A673 (cell line): ENCODE measurements around the gene PALLD. TPM values are rescaled to one million over a fixed set of nuclear protein-coding genes. Genes with fewer than 3 reads are reported as not detected.

ENCODE experiments used
- BruUV-seq: library from RNA; stranded (reverse); fragments of 400-500 nt; replicated peaks from 2 replicates; lab custom pipeline; 2021; lab: Mats Ljungman, UMichigan
- CTCF ChIA-PET: fragments of 300-600 bp; sonication (Branson Sonifier 250); formaldehyde crosslinking; loops from one replicate; lab custom pipeline; 2022; ENCODE audit warnings: antibody characterized with exemption; lab: Charles Lee
- POLR2A ChIA-PET: fragments of 300-600 bp; sonication (Branson Sonifier 250); formaldehyde crosslinking; loops from one replicate; lab custom pipeline; 2022; ENCODE audit warnings: antibody characterized with exemption; ENCODE audit not compliant: low non-redundant PET; lab: Charles Lee
- DNase-seq: peaks from one replicate; pipeline ENCODE4 v3.0.0-alpha.2; 2015; ENCODE audit warnings: low spot score
- H3K27ac ChIP-seq: fragments of 200-600 bp; sonication (generic); 2 replicates; pipeline ENCODE4 v1.5.1; 2016; ENCODE audit warnings: mixed run types, low read depth, mild to moderate bottlenecking, mixed read lengths, antibody characterized with exemption, low read length; ENCODE audit not compliant: poor library complexity, severe bottlenecking
- H3K27me3 ChIP-seq: fragments of 200-600 bp; sonication (generic); replicated peaks from 2 replicates; pipeline ENCODE4 v1.6.1; 2017; ENCODE audit warnings: mixed run types, low read depth, mild to moderate bottlenecking, mixed read lengths, antibody characterized with exemption, low read length; ENCODE audit not compliant: insufficient read depth, poor library complexity
- H3K36me3 ChIP-seq: fragments of 200-600 bp; sonication (generic); 2 replicates; pipeline ENCODE4 v1.6.1; 2016; ENCODE audit warnings: mixed run types, mild to moderate bottlenecking, mixed read lengths, antibody characterized with exemption, low read length; ENCODE audit not compliant: insufficient read depth, poor library complexity, severe bottlenecking
- H3K4me1 ChIP-seq: fragments of 200-600 bp; sonication (generic); 2 replicates; pipeline ENCODE4 v1.6.1; 2017; ENCODE audit warnings: mixed run types, mild to moderate bottlenecking, mixed read lengths, antibody characterized with exemption, low read length; ENCODE audit not compliant: insufficient read depth, poor library complexity, severe bottlenecking
- H3K4me3 ChIP-seq: fragments of 200-600 bp; sonication (generic); 2 replicates; pipeline ENCODE4 v1.5.1; 2016; ENCODE audit warnings: low read depth, mixed run types, mild to moderate bottlenecking, mixed read lengths, low read length; ENCODE audit not compliant: poor library complexity, severe bottlenecking
- H3K9me3 ChIP-seq: fragments of 200-600 bp; sonication (generic); 2 replicates; pipeline ENCODE4 v1.6.1; 2016; ENCODE audit warnings: mixed run types, low read depth, mild to moderate bottlenecking, mixed read lengths, antibody characterized with exemption, low read length; ENCODE audit not compliant: poor library complexity, severe bottlenecking
- EZH2 ChIP-seq: fragments of 200-600 bp; sonication (generic); IDR thresholded peaks from 2 replicates; pipeline ENCODE4 v1.6.1; 2017; ENCODE audit warnings: borderline replicate concordance, low read depth, mild to moderate bottlenecking, mixed read lengths, antibody characterized with exemption, low read length; ENCODE audit not compliant: poor library complexity, severe bottlenecking
- intact Hi-C: fragments of 100-400 bp; cut with micrococcal nuclease; formaldehyde crosslinking; loops from one replicate; pipeline ENCODE4 v1.10.0; 2022; ENCODE audit not compliant: unreplicated experiment
- total RNA-seq: library from RNA; stranded (reverse); gene quantifications from 2 replicates; pipeline ENCODE4 v1.2.3, GENCODE V29; 2021
- TF ChIP-seq, protein P1 (sequence below): fragments of 300-800, 200-600 bp; sonication (generic); conservative IDR thresholded peaks from 2 replicates; pipeline ENCODE4 v1.5.1; 2017; ENCODE audit warnings: low read depth, mild to moderate bottlenecking, antibody characterized with exemption, low read length, moderate library complexity, mixed read lengths

PALLD gene
- total RNA-seq, 1 experiment from 2014 or later, result 44.1 TPM

DNA sequence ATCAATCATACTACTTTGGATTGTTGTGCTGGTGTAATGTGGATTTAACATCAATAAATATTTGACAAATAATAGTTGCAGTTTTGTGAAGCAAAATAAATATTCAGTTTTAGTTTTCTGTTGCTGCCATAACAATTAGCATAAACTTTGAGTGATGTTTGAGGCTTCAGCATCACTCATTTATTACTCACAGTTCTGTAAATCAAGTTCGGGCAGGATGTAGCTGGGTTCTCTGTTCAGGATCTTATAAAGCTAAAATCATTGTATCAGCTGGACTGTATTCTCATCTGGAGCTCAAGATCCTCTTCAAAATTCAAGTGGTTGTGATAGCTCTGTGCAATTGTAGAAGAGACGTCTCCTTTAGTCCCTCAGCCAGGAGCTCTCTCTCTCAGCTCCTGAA, 431.5 kb downstream of the PALLD start:
- Histone ChIP-seq H3K4me3 (no peak overlapping the region), H3K27ac (no peak overlapping the region), H3K4me1 (no peaks in the 10 kb centered on the region), H3K9me3 (peaks cover 17% of the 10 kb centered on the region), H3K27me3 (no peaks in the 10 kb centered on the region), H3K36me3 (peaks cover 19% of the 10 kb centered on the region)
- no peak for TF ChIP-seq EZH2
- TF ChIP-seq, protein P1, sequence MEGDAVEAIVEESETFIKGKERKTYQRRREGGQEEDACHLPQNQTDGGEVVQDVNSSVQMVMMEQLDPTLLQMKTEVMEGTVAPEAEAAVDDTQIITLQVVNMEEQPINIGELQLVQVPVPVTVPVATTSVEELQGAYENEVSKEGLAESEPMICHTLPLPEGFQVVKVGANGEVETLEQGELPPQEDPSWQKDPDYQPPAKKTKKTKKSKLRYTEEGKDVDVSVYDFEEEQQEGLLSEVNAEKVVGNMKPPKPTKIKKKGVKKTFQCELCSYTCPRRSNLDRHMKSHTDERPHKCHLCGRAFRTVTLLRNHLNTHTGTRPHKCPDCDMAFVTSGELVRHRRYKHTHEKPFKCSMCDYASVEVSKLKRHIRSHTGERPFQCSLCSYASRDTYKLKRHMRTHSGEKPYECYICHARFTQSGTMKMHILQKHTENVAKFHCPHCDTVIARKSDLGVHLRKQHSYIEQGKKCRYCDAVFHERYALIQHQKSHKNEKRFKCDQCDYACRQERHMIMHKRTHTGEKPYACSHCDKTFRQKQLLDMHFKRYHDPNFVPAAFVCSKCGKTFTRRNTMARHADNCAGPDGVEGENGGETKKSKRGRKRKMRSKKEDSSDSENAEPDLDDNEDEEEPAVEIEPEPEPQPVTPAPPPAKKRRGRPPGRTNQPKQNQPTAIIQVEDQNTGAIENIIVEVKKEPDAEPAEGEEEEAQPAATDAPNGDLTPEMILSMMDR, result no peak
- ChIA-PET POLR2A (no interaction called here), CTCF (no interaction called here)
- DNase-seq, result no peak
- intact Hi-C loops, result no loop called here
- BruUV-seq, result no TSS peak

GRCh38 chr4:168928875-168929274, 432.0 kb downstream of the PALLD start:
- no TSS peak for BruUV-seq
- no peak for DNase-seq
- H3K9me3 ChIP-seq, result peaks cover 17% of the 10 kb centered on the region
- H3K4me3 ChIP-seq, result no peak overlapping the region
- no peak overlapping the region for H3K27ac ChIP-seq
- H3K36me3 ChIP-seq, result peaks cover 19% of the 10 kb centered on the region
- POLR2A ChIA-PET, result no interaction called here
- TF ChIP-seq EZH2, result no peak
- TF ChIP-seq, protein P1, result no peak
- no peaks in the 10 kb centered on the region for H3K27me3 ChIP-seq
- H3K4me1 ChIP-seq, result no peaks in the 10 kb centered on the region
- CTCF ChIA-PET, result no interaction called here
- intact Hi-C loops, result no loop called here

DNA sequence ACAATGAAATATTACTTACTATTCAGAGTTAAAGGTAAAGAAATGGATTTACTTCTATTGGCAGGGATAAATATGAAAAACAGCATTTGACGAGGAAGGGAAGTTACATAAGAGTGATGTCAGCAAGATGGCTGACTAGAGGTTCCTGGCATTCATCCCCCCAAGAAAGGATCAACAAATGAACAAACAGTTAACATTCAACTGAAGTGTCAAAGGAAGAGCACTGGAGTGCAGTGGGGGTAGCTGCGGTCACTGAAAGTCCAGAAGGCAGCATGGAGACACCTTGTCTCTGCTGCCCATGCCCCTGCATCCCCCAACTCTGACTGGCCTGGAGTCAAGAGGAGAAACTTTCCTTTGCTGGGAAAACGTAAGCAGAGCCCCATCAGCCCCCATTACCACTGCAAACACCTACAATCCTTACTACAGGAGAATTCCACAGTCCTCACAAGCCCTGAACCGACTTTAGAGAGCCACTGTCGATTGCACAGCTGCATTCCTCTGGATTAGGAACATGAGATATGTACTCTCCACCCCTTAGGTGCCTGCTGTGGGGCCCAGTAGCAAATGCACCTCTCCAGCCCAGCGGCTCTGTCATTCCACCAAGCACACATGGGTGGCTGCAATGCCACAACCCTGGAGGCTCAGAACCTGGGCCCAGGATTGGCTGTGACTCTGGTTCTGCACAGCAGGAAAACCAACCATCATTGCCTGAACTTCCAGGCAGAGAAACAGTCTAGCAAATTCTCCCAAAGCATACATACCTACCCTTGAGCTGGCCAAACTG, 433.8 kb downstream of the PALLD start:
- BruUV-seq, result no TSS peak
- peaks cover 9% of the 10 kb centered on the region for H3K36me3 ChIP-seq
- POLR2A ChIA-PET, result no interaction called here
- H3K27me3 ChIP-seq, result no peaks in the 10 kb centered on the region
- H3K9me3 ChIP-seq, result peaks cover 17% of the 10 kb centered on the region
- no peak overlapping the region for H3K4me3 ChIP-seq
- DNase-seq, result no peak
- intact Hi-C loops, result no loop called here
- CTCF ChIA-PET, result no interaction called here
- H3K4me1 ChIP-seq, result no peaks in the 10 kb centered on the region
- no peak for TF ChIP-seq EZH2
- TF ChIP-seq, protein P1, result no peak
- H3K27ac ChIP-seq, result no peak overlapping the region
